Keratinocyte (primary cell): ENCODE results near the gene ACACA. TPM values are rescaled to one million over a fixed set of nuclear protein-coding genes. Genes with fewer than 3 reads are reported as not detected.

Experiments used
- DNase-seq: peaks from one replicate; pipeline ENCODE4 v3.0.0-alpha.2; 2011; ENCODE audit warnings: low read depth, missing footprints, low spot score
- FAIRE-seq: peaks from 2 replicates; lab custom pipeline; 2011; peaks lifted over from hg19 to GRCh38; lab: Jason Lieb, UNC
- H2AFZ ChIP-seq: 2 replicates; pipeline ENCODE4 v1.6.0; 2012; ENCODE audit warnings: low read length, control low read depth, inconsistent platforms; ENCODE audit not compliant: control insufficient read depth
- H3K27ac ChIP-seq: 2 replicates; pipeline ENCODE4 v1.5.1; 2011; ENCODE audit warnings: low read length; ENCODE audit not compliant: control insufficient read depth, insufficient read depth
- H3K27me3 ChIP-seq: 3 replicates; pipeline ENCODE4 v1.6.0; 2011; ENCODE audit warnings: low read length; ENCODE audit not compliant: control insufficient read depth, insufficient read depth; ENCODE audit errors: extremely low read depth
- H3K36me3 ChIP-seq, 2 experiments: 2 replicates in 1 of 2; 3 replicates in 1 of 2; pipeline ENCODE4 v1.5.1; 2011; ENCODE audit warnings: low read length in 2 of 2, mild to moderate bottlenecking in 1 of 2; ENCODE audit not compliant: control insufficient read depth in 2 of 2, insufficient read depth in 2 of 2; ENCODE audit errors: extremely low read depth in 1 of 2
- H3K4me1 ChIP-seq: 3 replicates; pipeline ENCODE4 v1.5.1; 2011; ENCODE audit warnings: low read length; ENCODE audit not compliant: control insufficient read depth, insufficient read depth; ENCODE audit errors: extremely low read depth
- H3K4me2 ChIP-seq: 3 replicates; pipeline ENCODE4 v1.6.0; 2011; ENCODE audit warnings: low read depth, low read length; ENCODE audit not compliant: control insufficient read depth, insufficient read depth; ENCODE audit errors: extremely low read depth
- H3K4me3 ChIP-seq, 3 experiments: fragments of 200-600 bp in 1 of 3; sonication (generic) in 1 of 3; 2 replicates in 2 of 3; 3 replicates in 1 of 3; pipeline ENCODE4 v1.5.1; 2011 to 2016; ENCODE audit warnings: low read length in 3 of 3, mild to moderate bottlenecking in 3 of 3, control low read depth in 2 of 3, inconsistent platforms in 1 of 3, low read depth in 1 of 3, mixed read lengths in 1 of 3, mixed run types in 1 of 3, moderate library complexity in 1 of 3; ENCODE audit not compliant: control insufficient read depth in 2 of 3, insufficient read depth in 2 of 3; ENCODE audit errors: extremely low read depth in 1 of 3
- H3K79me2 ChIP-seq: 2 replicates; pipeline ENCODE4 v1.6.0; 2012; ENCODE audit warnings: low read length; ENCODE audit not compliant: control insufficient read depth, insufficient read depth
- H3K9ac ChIP-seq: 3 replicates; pipeline ENCODE4 v1.6.0; 2011; ENCODE audit warnings: low read length; ENCODE audit not compliant: control insufficient read depth, insufficient read depth; ENCODE audit errors: extremely low read depth
- H3K9me1 ChIP-seq: 3 replicates; pipeline ENCODE4 v1.6.0; 2011; ENCODE audit warnings: low read length; ENCODE audit not compliant: control insufficient read depth, insufficient read depth; ENCODE audit errors: extremely low read depth
- H3K9me3 ChIP-seq: 2 replicates; pipeline ENCODE4 v1.5.1; 2012; ENCODE audit warnings: low read depth, low read length; ENCODE audit not compliant: control insufficient read depth
- H4K20me1 ChIP-seq: 3 replicates; pipeline ENCODE4 v1.6.0; 2011; ENCODE audit warnings: low read length; ENCODE audit not compliant: control insufficient read depth, insufficient read depth; ENCODE audit errors: extremely low read depth
- CTCF ChIP-seq, 3 experiments: IDR thresholded peaks in 1 of 3; conservative IDR thresholded peaks in 1 of 3; optimal IDR thresholded peaks in 1 of 3; 2 replicates in 2 of 3; 3 replicates in 1 of 3; pipeline versions ENCODE3 to v1.5.1; 2011; ENCODE audit warnings: low read length in 3 of 3, mild to moderate bottlenecking in 3 of 3, moderate library complexity in 2 of 3, control low read depth in 1 of 3, inconsistent platforms in 1 of 3; ENCODE audit not compliant: insufficient read depth in 2 of 3; ENCODE audit errors: extremely low read depth in 1 of 3
- EZH2 ChIP-seq: IDR thresholded peaks from one replicate; pipeline ENCODE4 v1.6.1; 2012; ENCODE audit warnings: inconsistent platforms, mild to moderate bottlenecking, low read length, moderate library complexity
- dilution Hi-C: fragments of 300-500 bp; cut with MboI; formaldehyde crosslinking; loops from one replicate; pipeline ENCODE4 v1.7.0; 2020; ENCODE audit warnings: low sequenced_read_pairs; ENCODE audit not compliant: extremely low pct_ligation_motif_present
- polyA plus RNA-seq, 5 experiments: library from polyadenylated mRNA; depleted of rRNA in 3 of 5; stranded (reverse) in 3 of 5; stranded (forward) in 1 of 5; unstranded in 1 of 5; fragments of >200 nt; gene quantifications; 1 replicate in 1 of 5; 2 replicates in 3 of 5; 3 replicates in 1 of 5; pipeline versions ENCODE4 v1.2.1 to v1.2.3, GENCODE V29; 2011 to 2012; ENCODE audit warnings: missing spikeins in 2 of 5, low read depth in 1 of 5, low replicate concordance in 1 of 5

Gene ACACA
- polyA plus RNA-seq, 1 donor (not counting 4 experiments of a cell fraction or from before 2014, with no cell fraction given): 85.8 TPM

GRCh38 chr17:37123941-37124820 is 282.5 kb downstream of the ACACA start:
- H3K36me3 ChIP-seq: peaks cover 30% of the 10 kb centered on the region in 2 experiments
- H4K20me1 ChIP-seq: no peaks in the 10 kb centered on the region
- H3K9me1 ChIP-seq: peaks cover 3% of the 10 kb centered on the region
- H3K9ac ChIP-seq: no peak overlapping the region
- no peak overlapping the region for H3K4me3 ChIP-seq
- TF ChIP-seq CTCF (optimal IDR thresholded peaks at IDR 0.05 in 1 of 3, IDR thresholded peaks at IDR 0.05 in 1 of 3, conservative IDR thresholded peaks at IDR 0.05 in 1 of 3; ENCODE audit: extremely low read depth in 1 of 3, insufficient read depth in 2 of 3, low read length in 3 of 3) (no peak), EZH2 (no peak)
- no peaks in the 10 kb centered on the region for H3K79me2 ChIP-seq
- H3K4me1 ChIP-seq: no peaks in the 10 kb centered on the region
- H3K27ac ChIP-seq: no peak overlapping the region
- H3K4me2 ChIP-seq: no peak overlapping the region
- FAIRE-seq: no peak
- dilution Hi-C loops: no loop called here
- no peaks in the 10 kb centered on the region for H3K9me3 ChIP-seq
- no peak overlapping the region for H2AFZ ChIP-seq
- no peaks in the 10 kb centered on the region for H3K27me3 ChIP-seq
- DNase-seq: no peak

GRCh38 chr17:37123386-37123785 is 283.2 kb downstream of the ACACA start:
- no peak overlapping the region for H3K9ac ChIP-seq
- H3K4me1 ChIP-seq: no peaks in the 10 kb centered on the region
- no peak for FAIRE-seq
- H2AFZ ChIP-seq: no peak overlapping the region
- H3K4me3 ChIP-seq: no peak overlapping the region
- no peaks in the 10 kb centered on the region for H3K79me2 ChIP-seq
- TF ChIP-seq EZH2 (no peak), CTCF (optimal IDR thresholded peaks at IDR 0.05 in 1 of 3, IDR thresholded peaks at IDR 0.05 in 1 of 3, conservative IDR thresholded peaks at IDR 0.05 in 1 of 3; ENCODE audit: extremely low read depth in 1 of 3, insufficient read depth in 2 of 3, low read length in 3 of 3) (no peak)
- no peaks in the 10 kb centered on the region for H4K20me1 ChIP-seq
- DNase-seq: no peak
- dilution Hi-C loops: no loop called here
- H3K27ac ChIP-seq: no peak overlapping the region
- H3K4me2 ChIP-seq: no peak overlapping the region
- H3K9me1 ChIP-seq: peaks cover 3% of the 10 kb centered on the region
- H3K36me3 ChIP-seq: peaks cover 26 to 33% of the 10 kb centered on the region in 2 experiments
- H3K27me3 ChIP-seq: no peaks in the 10 kb centered on the region
- H3K9me3 ChIP-seq: no peaks in the 10 kb centered on the region
